GM12864 (cell line): Measurements from ENCODE around the gene MBNL2.
"Not testable (repeated sequence)": the region's sequence is repeated elsewhere in the genome, so short reads cannot be mapped to it uniquely, and the experiment has no call there.

Experiments
- DNase-seq: peaks from one replicate; pipeline ENCODE4 v3.0.0-alpha.2; 2011; ENCODE audit warnings: low read depth
- H3K4me3 ChIP-seq: 2 replicates; pipeline ENCODE4 v1.5.1; 2011; ENCODE audit warnings: mild to moderate bottlenecking, low read depth, low read length, control low read depth
- CTCF ChIP-seq: IDR thresholded peaks from 2 replicates; pipeline ENCODE4 v1.5.1; 2011; ENCODE audit warnings: low read depth, mild to moderate bottlenecking, moderate library complexity, low read length, control low read depth, inconsistent platforms; ENCODE audit errors: missing control alignments

Gene MBNL2

GRCh38 chr13:97196340-97196739 is 25.8 kb upstream of the MBNL2 start:
- H3K4me3 ChIP-seq, result no peak overlapping the region
- no peak for TF ChIP-seq CTCF
- no peak for DNase-seq

- TF ChIP-seq CTCF, result no peak
- H3K4me3 ChIP-seq, result no peak overlapping the region
- no peak for DNase-seq
Observed at GRCh38 chr13:97198753-97199152, 23.4 kb upstream of the MBNL2 start.

- no peak overlapping the region for H3K4me3 ChIP-seq
- no peak for TF ChIP-seq CTCF
- no peak for DNase-seq
Observed at GRCh38 chr13:97199451-97199850, 22.7 kb upstream of the MBNL2 start.

GRCh38 chr13:97200081-97200942 is 21.8 kb upstream of the MBNL2 start:
- no peak for TF ChIP-seq CTCF
- no peak overlapping the region for H3K4me3 ChIP-seq
- DNase-seq, result no peak

- no peak for DNase-seq
- TF ChIP-seq CTCF, result no peak
- H3K4me3 ChIP-seq, result no peak overlapping the region
Observed at GRCh38 chr13:97202761-97203160, 19.4 kb upstream of the MBNL2 start.

GRCh38 chr13:97205465-97205864 is 16.7 kb upstream of the MBNL2 start:
- DNase-seq, result no peak
- TF ChIP-seq CTCF, result no peak
- H3K4me3 ChIP-seq, result no peak overlapping the region

GRCh38 chr13:97205982-97206381 is 16.2 kb upstream of the MBNL2 start:
- H3K4me3 ChIP-seq, result no peak overlapping the region
- DNase-seq, result no peak
- no peak for TF ChIP-seq CTCF

- not testable (repeated sequence) for H3K4me3 ChIP-seq, DNase-seq
Observed at GRCh38 chr13:97207252-97207651, 14.9 kb upstream of the MBNL2 start.
